ENCODE results near the gene KRT80. TPM values are rescaled to one million over a fixed set of nuclear protein-coding genes. Genes with fewer than 3 reads are reported as not detected.

Gene KRT80
- total and polyA plus RNA-seq, 2 experiments from 2014 or later = not detected

- H3K9me3 Mint-ChIP-seq = no peaks in the 10 kb centered on the region
- no peaks in the 10 kb centered on the region for H3K36me3 Mint-ChIP-seq (ENCODE audit: low read depth)
- Histone ChIP-seq H3K36me3 (ENCODE audit: insufficient read depth) (no peaks in the 10 kb centered on the region), H3K9me2 (ENCODE audit: insufficient read depth) (no peaks in the 10 kb centered on the region), H3K27ac (ENCODE audit: low read depth) (no peak overlapping the region), H3K4me3 (no peak overlapping the region), H3F3A (replicated peaks; ENCODE audit: low read depth) (no peaks in the 10 kb centered on the region), H3K79me2 (replicated peaks; ENCODE audit: insufficient read depth) (no peaks in the 10 kb centered on the region), H3K4me2 (no peak overlapping the region), H3K27me3 (ENCODE audit: insufficient read depth) (no peaks in the 10 kb centered on the region), H4K20me1 (replicated peaks; ENCODE audit: insufficient read depth) (no peaks in the 10 kb centered on the region), H2AFZ (no peak overlapping the region), H3K4me1 (ENCODE audit: insufficient read depth) (no peaks in the 10 kb centered on the region)
- peaks cover 7% of the 10 kb centered on the region; the same call in 2 of the 3 replicates for H3K4me1 Mint-ChIP-seq
- peaks cover 13% of the 10 kb centered on the region for H3K27me3 Mint-ChIP-seq (ENCODE audit: insufficient read depth, low read depth, poor library complexity)
- H3K27ac Mint-ChIP-seq = no peak overlapping the region
- H3K4me3 Mint-ChIP-seq = no peak overlapping the region
- no peak for DNase-seq (ENCODE audit: low spot score)
- TF ChIP-seq CREB1 (CRISPR knock-in tag; IDR thresholded peaks at IDR 0.05; ENCODE audit: low read depth) = no peak
- no peak for TF ChIP-seq POLR2AphosphoS5 (IDR thresholded peaks at IDR 0.05; ENCODE audit: low read depth)
- TF ChIP-seq ETS1 (IDR thresholded peaks at IDR 0.05) = no peak
- TF ChIP-seq EZH2phosphoT487 (IDR thresholded peaks at IDR 0.05; ENCODE audit: unreplicated experiment) = no peak
- TF ChIP-seq CTCF (conservative IDR thresholded peaks at IDR 0.05; ENCODE audit: low read depth in 2 of 2) = no peak
- TF ChIP-seq STAT1 (IDR thresholded peaks at IDR 0.05; ENCODE audit: unreplicated experiment) = no peak
- TF ChIP-seq NANOG (IDR thresholded peaks at IDR 0.05; ENCODE audit: borderline replicate concordance) = no peak
- TF ChIP-seq, protein P1, sequence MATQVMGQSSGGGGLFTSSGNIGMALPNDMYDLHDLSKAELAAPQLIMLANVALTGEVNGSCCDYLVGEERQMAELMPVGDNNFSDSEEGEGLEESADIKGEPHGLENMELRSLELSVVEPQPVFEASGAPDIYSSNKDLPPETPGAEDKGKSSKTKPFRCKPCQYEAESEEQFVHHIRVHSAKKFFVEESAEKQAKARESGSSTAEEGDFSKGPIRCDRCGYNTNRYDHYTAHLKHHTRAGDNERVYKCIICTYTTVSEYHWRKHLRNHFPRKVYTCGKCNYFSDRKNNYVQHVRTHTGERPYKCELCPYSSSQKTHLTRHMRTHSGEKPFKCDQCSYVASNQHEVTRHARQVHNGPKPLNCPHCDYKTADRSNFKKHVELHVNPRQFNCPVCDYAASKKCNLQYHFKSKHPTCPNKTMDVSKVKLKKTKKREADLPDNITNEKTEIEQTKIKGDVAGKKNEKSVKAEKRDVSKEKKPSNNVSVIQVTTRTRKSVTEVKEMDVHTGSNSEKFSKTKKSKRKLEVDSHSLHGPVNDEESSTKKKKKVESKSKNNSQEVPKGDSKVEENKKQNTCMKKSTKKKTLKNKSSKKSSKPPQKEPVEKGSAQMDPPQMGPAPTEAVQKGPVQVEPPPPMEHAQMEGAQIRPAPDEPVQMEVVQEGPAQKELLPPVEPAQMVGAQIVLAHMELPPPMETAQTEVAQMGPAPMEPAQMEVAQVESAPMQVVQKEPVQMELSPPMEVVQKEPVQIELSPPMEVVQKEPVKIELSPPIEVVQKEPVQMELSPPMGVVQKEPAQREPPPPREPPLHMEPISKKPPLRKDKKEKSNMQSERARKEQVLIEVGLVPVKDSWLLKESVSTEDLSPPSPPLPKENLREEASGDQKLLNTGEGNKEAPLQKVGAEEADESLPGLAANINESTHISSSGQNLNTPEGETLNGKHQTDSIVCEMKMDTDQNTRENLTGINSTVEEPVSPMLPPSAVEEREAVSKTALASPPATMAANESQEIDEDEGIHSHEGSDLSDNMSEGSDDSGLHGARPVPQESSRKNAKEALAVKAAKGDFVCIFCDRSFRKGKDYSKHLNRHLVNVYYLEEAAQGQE (IDR thresholded peaks at IDR 0.05; ENCODE audit: unreplicated experiment) = no peak
- TF ChIP-seq ZNF331 (CRISPR knock-in tag; IDR thresholded peaks at IDR 0.05; ENCODE audit: low read depth) = no peak
- no peak for TF ChIP-seq EZH2 (IDR thresholded peaks at IDR 0.05; ENCODE audit: low read depth, unreplicated experiment)
- no peak for TF ChIP-seq JUNB (IDR thresholded peaks at IDR 0.05; ENCODE audit: unreplicated experiment)
- TF ChIP-seq, protein P2, sequence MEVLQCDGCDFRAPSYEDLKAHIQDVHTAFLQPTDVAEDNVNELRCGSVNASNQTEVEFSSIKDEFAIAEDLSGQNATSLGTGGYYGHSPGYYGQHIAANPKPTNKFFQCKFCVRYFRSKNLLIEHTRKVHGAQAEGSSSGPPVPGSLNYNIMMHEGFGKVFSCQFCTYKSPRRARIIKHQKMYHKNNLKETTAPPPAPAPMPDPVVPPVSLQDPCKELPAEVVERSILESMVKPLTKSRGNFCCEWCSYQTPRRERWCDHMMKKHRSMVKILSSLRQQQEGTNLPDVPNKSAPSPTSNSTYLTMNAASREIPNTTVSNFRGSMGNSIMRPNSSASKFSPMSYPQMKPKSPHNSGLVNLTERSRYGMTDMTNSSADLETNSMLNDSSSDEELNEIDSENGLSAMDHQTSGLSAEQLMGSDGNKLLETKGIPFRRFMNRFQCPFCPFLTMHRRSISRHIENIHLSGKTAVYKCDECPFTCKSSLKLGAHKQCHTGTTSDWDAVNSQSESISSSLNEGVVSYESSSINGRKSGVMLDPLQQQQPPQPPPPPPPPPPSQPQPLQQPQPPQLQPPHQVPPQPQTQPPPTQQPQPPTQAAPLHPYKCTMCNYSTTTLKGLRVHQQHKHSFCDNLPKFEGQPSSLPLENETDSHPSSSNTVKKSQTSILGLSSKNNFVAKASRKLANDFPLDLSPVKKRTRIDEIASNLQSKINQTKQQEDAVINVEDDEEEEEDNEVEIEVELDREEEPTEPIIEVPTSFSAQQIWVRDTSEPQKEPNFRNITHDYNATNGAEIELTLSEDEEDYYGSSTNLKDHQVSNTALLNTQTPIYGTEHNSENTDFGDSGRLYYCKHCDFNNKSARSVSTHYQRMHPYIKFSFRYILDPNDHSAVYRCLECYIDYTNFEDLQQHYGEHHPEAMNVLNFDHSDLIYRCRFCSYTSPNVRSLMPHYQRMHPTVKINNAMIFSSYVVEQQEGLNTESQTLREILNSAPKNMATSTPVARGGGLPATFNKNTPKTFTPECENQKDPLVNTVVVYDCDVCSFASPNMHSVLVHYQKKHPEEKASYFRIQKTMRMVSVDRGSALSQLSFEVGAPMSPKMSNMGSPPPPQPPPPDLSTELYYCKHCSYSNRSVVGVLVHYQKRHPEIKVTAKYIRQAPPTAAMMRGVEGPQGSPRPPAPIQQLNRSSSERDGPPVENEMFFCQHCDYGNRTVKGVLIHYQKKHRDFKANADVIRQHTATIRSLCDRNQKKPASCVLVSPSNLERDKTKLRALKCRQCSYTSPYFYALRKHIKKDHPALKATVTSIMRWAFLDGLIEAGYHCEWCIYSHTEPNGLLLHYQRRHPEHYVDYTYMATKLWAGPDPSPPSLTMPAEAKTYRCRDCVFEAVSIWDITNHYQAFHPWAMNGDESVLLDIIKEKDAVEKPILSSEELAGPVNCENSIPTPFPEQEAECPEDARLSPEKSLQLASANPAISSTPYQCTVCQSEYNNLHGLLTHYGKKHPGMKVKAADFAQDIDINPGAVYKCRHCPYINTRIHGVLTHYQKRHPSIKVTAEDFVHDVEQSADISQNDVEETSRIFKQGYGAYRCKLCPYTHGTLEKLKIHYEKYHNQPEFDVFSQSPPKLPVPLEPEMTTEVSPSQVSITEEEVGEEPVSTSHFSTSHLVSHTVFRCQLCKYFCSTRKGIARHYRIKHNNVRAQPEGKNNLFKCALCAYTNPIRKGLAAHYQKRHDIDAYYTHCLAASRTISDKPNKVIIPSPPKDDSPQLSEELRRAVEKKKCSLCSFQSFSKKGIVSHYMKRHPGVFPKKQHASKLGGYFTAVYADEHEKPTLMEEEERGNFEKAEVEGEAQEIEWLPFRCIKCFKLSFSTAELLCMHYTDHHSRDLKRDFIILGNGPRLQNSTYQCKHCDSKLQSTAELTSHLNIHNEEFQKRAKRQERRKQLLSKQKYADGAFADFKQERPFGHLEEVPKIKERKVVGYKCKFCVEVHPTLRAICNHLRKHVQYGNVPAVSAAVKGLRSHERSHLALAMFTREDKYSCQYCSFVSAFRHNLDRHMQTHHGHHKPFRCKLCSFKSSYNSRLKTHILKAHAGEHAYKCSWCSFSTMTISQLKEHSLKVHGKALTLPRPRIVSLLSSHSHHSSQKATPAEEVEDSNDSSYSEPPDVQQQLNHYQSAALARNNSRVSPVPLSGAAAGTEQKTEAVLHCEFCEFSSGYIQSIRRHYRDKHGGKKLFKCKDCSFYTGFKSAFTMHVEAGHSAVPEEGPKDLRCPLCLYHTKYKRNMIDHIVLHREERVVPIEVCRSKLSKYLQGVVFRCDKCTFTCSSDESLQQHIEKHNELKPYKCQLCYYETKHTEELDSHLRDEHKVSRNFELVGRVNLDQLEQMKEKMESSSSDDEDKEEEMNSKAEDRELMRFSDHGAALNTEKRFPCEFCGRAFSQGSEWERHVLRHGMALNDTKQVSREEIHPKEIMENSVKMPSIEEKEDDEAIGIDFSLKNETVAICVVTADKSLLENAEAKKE (CRISPR knock-in tag; IDR thresholded peaks at IDR 0.05) = no peak
- no peak for TF ChIP-seq ZNF114 (CRISPR knock-in tag; IDR thresholded peaks at IDR 0.05)
- no peak for ATAC-seq
Observed at GRCh38 chr12:52216807-52217206, 25.0 kb upstream of the KRT80 start.

Measured in GM23338 (cell line).